BJ (cell line): ENCODE measurements around the gene SPAG16. TPM values are rescaled to one million over a fixed set of nuclear protein-coding genes. Genes with fewer than 3 reads are reported as not detected.

Experiments used
- CTCF ChIA-PET: fragments of 350-600 bp; formaldehyde crosslinking; extraction: SDS; loops from one replicate; lab custom pipeline; 2021; ENCODE audit warnings: antibody characterized with exemption, inconsistent platforms; lab: Yijun Ruan, JAX
- POLR2A ChIA-PET: fragments of 300-600 bp; sonication (Branson Sonifier 250); formaldehyde crosslinking; extraction: SDS; loops from one replicate; lab custom pipeline; 2021; ENCODE audit warnings: antibody characterized with exemption; lab: Charles Lee
- DNase-seq: peaks from one replicate; pipeline ENCODE4 v3.0.0-alpha.2; 2011; ENCODE audit warnings: low read depth
- H3K27me3 ChIP-seq: 2 replicates; pipeline ENCODE4 v1.6.0; 2011; ENCODE audit warnings: low read length; ENCODE audit not compliant: control insufficient read depth, insufficient read depth
- H3K36me3 ChIP-seq: 2 replicates; pipeline ENCODE4 v1.5.1; 2011; ENCODE audit warnings: low read length; ENCODE audit not compliant: control insufficient read depth, insufficient read depth
- H3K4me3 ChIP-seq: 2 replicates; pipeline ENCODE4 v1.5.1; 2011; ENCODE audit warnings: low read depth, mild to moderate bottlenecking, control low read depth, low read length
- CTCF ChIP-seq: IDR thresholded peaks from 2 replicates; pipeline ENCODE4 v1.5.1; 2011; ENCODE audit warnings: low read depth, mild to moderate bottlenecking, control low read depth, inconsistent platforms, low read length, moderate library complexity; ENCODE audit not compliant: insufficient read depth
- polyA plus RNA-seq: library from polyadenylated mRNA; depleted of rRNA; stranded (reverse); fragments of >200 nt; gene quantifications from 2 replicates; pipeline ENCODE4 v1.2.3, GENCODE V29; 2011

The SPAG16 gene
- polyA plus RNA-seq, 1 experiment, result 11.0 TPM

GRCh38 chr2:214341646-214342045 is 1057.4 kb downstream of the SPAG16 start:
- TF ChIP-seq CTCF, result no peak
- no peak overlapping the region for H3K4me3 ChIP-seq
- DNase-seq, result no peak
- ChIA-PET CTCF (no interaction called here), POLR2A (no interaction called here)
- H3K27me3 ChIP-seq, result no peaks in the 10 kb centered on the region
- no peaks in the 10 kb centered on the region for H3K36me3 ChIP-seq

DNA sequence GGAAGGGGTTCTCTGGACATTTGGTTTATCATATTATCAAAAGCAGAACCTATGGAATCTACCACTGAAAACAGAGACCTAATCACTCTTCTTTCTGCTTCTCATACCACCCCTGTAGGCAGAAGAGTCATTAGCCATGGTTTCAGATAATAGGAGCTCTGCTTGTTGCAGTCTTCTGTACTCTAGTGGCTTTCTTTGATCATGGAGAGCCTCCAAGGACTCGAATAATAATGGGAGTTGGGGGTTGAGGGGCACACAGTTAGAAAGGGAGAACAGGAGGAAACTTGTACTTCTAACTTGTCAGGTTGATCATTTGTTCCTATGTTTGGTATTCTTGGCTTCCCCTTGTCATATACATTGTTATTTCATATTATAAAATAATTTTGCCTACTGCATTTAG is 1074.2 kb downstream of the SPAG16 start:
- Histone ChIP-seq H3K27me3 (no peaks in the 10 kb centered on the region), H3K36me3 (no peaks in the 10 kb centered on the region), H3K4me3 (no peak overlapping the region)
- DNase-seq, result no peak
- POLR2A ChIA-PET, result no interaction called here
- no peak for TF ChIP-seq CTCF
- CTCF ChIA-PET, result no interaction called here

- POLR2A ChIA-PET, result no interaction called here
Observed at GRCh38 chr2:214361116-214361515, 1076.9 kb downstream of the SPAG16 start.

GRCh38 chr2:214365549-214365948 is 1081.3 kb downstream of the SPAG16 start:
- POLR2A ChIA-PET, result no interaction called here

More at GRCh38 chr2:214361116-214361515, 1076.9 kb downstream of the SPAG16 start:
- Histone ChIP-seq H3K27me3 (no peaks in the 10 kb centered on the region), H3K36me3 (no peaks in the 10 kb centered on the region), H3K4me3 (no peak overlapping the region)
- no peak for TF ChIP-seq CTCF
- CTCF ChIA-PET, result no interaction called here
- DNase-seq, result no peak

GRCh38 chr2:214367171-214367570 is 1082.9 kb downstream of the SPAG16 start:
- no peak overlapping the region for H3K4me3 ChIP-seq
- CTCF ChIA-PET, result no interaction called here
- no peaks in the 10 kb centered on the region for H3K27me3 ChIP-seq
- no peaks in the 10 kb centered on the region for H3K36me3 ChIP-seq
- no peak for DNase-seq
- no peak for TF ChIP-seq CTCF
- POLR2A ChIA-PET, result no interaction called here

More at GRCh38 chr2:214365549-214365948, 1081.3 kb downstream of the SPAG16 start:
- TF ChIP-seq CTCF, result no peak
- CTCF ChIA-PET, result no interaction called here
- Histone ChIP-seq H3K36me3 (no peaks in the 10 kb centered on the region), H3K4me3 (no peak overlapping the region), H3K27me3 (no peaks in the 10 kb centered on the region)
- no peak for DNase-seq
